Measurements from ENCODE around the gene OAF. TPM values are rescaled to one million over a fixed set of nuclear protein-coding genes. Genes with fewer than 3 reads are reported as not detected.

The OAF gene
- total RNA-seq, 1 experiment from 2014 or later: 25.0 TPM

- no peak overlapping the region for H3K27ac ChIP-seq (ENCODE audit: low read depth, low read length, poor library complexity, severe bottlenecking)
- intact Hi-C loops (cut with micrococcal nuclease; ENCODE audit: unreplicated experiment): no loop called here
- no peak overlapping the region for H3K4me3 ChIP-seq (ENCODE audit: low read depth, low read length, poor library complexity, severe bottlenecking)
- ChIA-PET CTCF (no interaction called here), POLR2A (ENCODE audit: low non-redundant PET) (no interaction called here)
- TF ChIP-seq EZH2 (IDR thresholded peaks at IDR 0.05; ENCODE audit: borderline replicate concordance, low read depth, low read length, poor library complexity, severe bottlenecking) (no peak), CTCF (conservative IDR thresholded peaks at IDR 0.05; ENCODE audit: low read depth, low read length) (no peak)
- no peaks in the 10 kb centered on the region for H3K9me3 ChIP-seq (ENCODE audit: low read depth, low read length, poor library complexity, severe bottlenecking)
- no TSS peak for BruUV-seq (replicated peaks)
- H3K36me3 ChIP-seq (ENCODE audit: insufficient read depth, low read length, poor library complexity, severe bottlenecking): no peaks in the 10 kb centered on the region
- H3K4me1 ChIP-seq (ENCODE audit: insufficient read depth, low read length, poor library complexity, severe bottlenecking): peaks cover 19% of the 10 kb centered on the region
- no peaks in the 10 kb centered on the region for H3K27me3 ChIP-seq (replicated peaks; ENCODE audit: insufficient read depth, low read depth, low read length, poor library complexity)
- no peak for DNase-seq (ENCODE audit: low spot score)
These were observed 25.7 kb upstream of the OAF start for GRCh38 chr11:120184946-120185705.

GRCh38 chr11:120185706-120186455 is 25.0 kb upstream of the OAF start:
- Histone ChIP-seq H3K27ac (ENCODE audit: low read depth, low read length, poor library complexity, severe bottlenecking) (no peak overlapping the region), H3K36me3 (ENCODE audit: insufficient read depth, low read length, poor library complexity, severe bottlenecking) (no peaks in the 10 kb centered on the region), H3K4me3 (ENCODE audit: low read depth, low read length, poor library complexity, severe bottlenecking) (no peak overlapping the region), H3K9me3 (ENCODE audit: low read depth, low read length, poor library complexity, severe bottlenecking) (no peaks in the 10 kb centered on the region), H3K4me1 (ENCODE audit: insufficient read depth, low read length, poor library complexity, severe bottlenecking) (peaks cover 19% of the 10 kb centered on the region), H3K27me3 (replicated peaks; ENCODE audit: insufficient read depth, low read depth, low read length, poor library complexity) (no peaks in the 10 kb centered on the region)
- no TSS peak for BruUV-seq (replicated peaks)
- intact Hi-C loops (cut with micrococcal nuclease; ENCODE audit: unreplicated experiment): no loop called here
- TF ChIP-seq CTCF (conservative IDR thresholded peaks at IDR 0.05; ENCODE audit: low read depth, low read length) (no peak), EZH2 (IDR thresholded peaks at IDR 0.05; ENCODE audit: borderline replicate concordance, low read depth, low read length, poor library complexity, severe bottlenecking) (no peak)
- no peak for DNase-seq (ENCODE audit: low spot score)
- ChIA-PET CTCF (no interaction called here), POLR2A (ENCODE audit: low non-redundant PET) (no interaction called here)

- TF ChIP-seq CTCF (conservative IDR thresholded peaks at IDR 0.05; ENCODE audit: low read depth, low read length): no peak
- TF ChIP-seq EZH2 (IDR thresholded peaks at IDR 0.05; ENCODE audit: borderline replicate concordance, low read depth, low read length, poor library complexity, severe bottlenecking): no peak
- Histone ChIP-seq H3K4me1 (ENCODE audit: insufficient read depth, low read length, poor library complexity, severe bottlenecking) (peaks cover 19% of the 10 kb centered on the region), H3K27ac (ENCODE audit: low read depth, low read length, poor library complexity, severe bottlenecking) (no peak overlapping the region), H3K4me3 (ENCODE audit: low read depth, low read length, poor library complexity, severe bottlenecking) (no peak overlapping the region), H3K9me3 (ENCODE audit: low read depth, low read length, poor library complexity, severe bottlenecking) (no peaks in the 10 kb centered on the region), H3K27me3 (replicated peaks; ENCODE audit: insufficient read depth, low read depth, low read length, poor library complexity) (no peaks in the 10 kb centered on the region), H3K36me3 (ENCODE audit: insufficient read depth, low read length, poor library complexity, severe bottlenecking) (no peaks in the 10 kb centered on the region)
- intact Hi-C loops (cut with micrococcal nuclease; ENCODE audit: unreplicated experiment): no loop called here
- POLR2A ChIA-PET (ENCODE audit: low non-redundant PET): no interaction called here
- no TSS peak for BruUV-seq (replicated peaks)
- CTCF ChIA-PET: no interaction called here
- no peak for DNase-seq (ENCODE audit: low spot score)
These were observed 24.4 kb upstream of the OAF start for GRCh38 chr11:120186456-120186773.

Data from A673 (cell line).